Tibial artery (tissue), 4 donors: ENCODE measurements around the gene ENOPH1.

Experiments used
- DNase-seq, 2 donors: peaks; one replicate each; pipeline ENCODE4 v3.0.0-alpha.2; 2019
- H3K27ac ChIP-seq, 2 donors: fragments of 200-600 bp; sonication (generic) in 1 of 2; 1 replicate in 1 of 2; 2 replicates in 1 of 2; pipeline ENCODE4 v1.5.1; 2018 to 2019; ENCODE audit warnings: mild to moderate bottlenecking in 1 of 2
- H3K27me3 ChIP-seq, 2 donors: fragments of 200-600 bp; sonication (generic) in 1 of 2; one replicate each; pipeline versions ENCODE4 v1.5.1 to v1.6.0; 2016 to 2019
- H3K36me3 ChIP-seq, 3 donors: fragments of 200-600 bp; sonication (generic) in 2 of 3; one replicate each; pipeline ENCODE4 v1.5.1; 2016 to 2019; ENCODE audit warnings: mild to moderate bottlenecking in 2 of 3
- H3K4me1 ChIP-seq, 4 donors: fragments of 200-600 bp; sonication (generic) in 2 of 4; 1 replicate in 3 of 4; 2 replicates in 1 of 4; pipeline ENCODE4 v1.5.1; 2016 to 2019
- H3K4me3 ChIP-seq, 2 donors: fragments of 200-600 bp; sonication (generic) in 1 of 2; 1 replicate in 1 of 2; 2 replicates in 1 of 2; pipeline ENCODE4 v1.5.1; 2018 to 2019; ENCODE audit warnings: mild to moderate bottlenecking in 2 of 2
- H3K9me3 ChIP-seq, 3 donors: fragments of 200-600 bp; sonication (generic) in 1 of 3; one replicate each; pipeline ENCODE4 v1.5.1; 2016 to 2019
- intact Hi-C: fragments of 100-400 bp; cut with DNase I; formaldehyde crosslinking; loops from one replicate; pipeline ENCODE4 v1.15.0; 2023; ENCODE audit warnings: low total_unique reads
- TF ChIP-seq, protein P1 (sequence below), 2 experiments: fragments of 200-600 bp in 1 of 2; fragments of 450-650 bp in 1 of 2; IDR thresholded peaks; one replicate each; pipeline ENCODE4 v1.5.1; 2017 to 2019; ENCODE audit warnings: antibody characterized with exemption in 2 of 2, mild to moderate bottlenecking in 1 of 2, moderate library complexity in 1 of 2

The ENOPH1 gene

DNA sequence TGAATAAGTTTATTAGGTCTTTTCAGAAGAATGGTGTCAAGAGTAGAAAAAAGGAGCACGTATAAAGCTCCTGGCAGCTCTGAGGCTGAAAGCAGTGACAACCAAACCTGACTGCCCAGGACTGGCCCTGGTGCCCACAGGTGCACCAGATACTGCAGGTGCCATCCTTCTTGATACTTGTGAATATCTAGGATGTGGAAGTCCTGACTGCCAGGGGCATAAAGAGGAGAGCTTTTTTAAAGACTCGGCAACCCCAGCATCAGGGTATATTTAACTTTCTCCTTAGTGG, 70.7 kb downstream of the ENOPH1 start:
- Histone ChIP-seq H3K36me3 (no peaks in the 10 kb centered on the region), H3K9me3 (no peaks in the 10 kb centered on the region), H3K27me3 (no peaks in the 10 kb centered on the region), H3K27ac (no peak overlapping the region), H3K4me3 (no peak overlapping the region), H3K4me1 (no peaks in the 10 kb centered on the region)
- DNase-seq: no peak
- TF ChIP-seq, protein P1, sequence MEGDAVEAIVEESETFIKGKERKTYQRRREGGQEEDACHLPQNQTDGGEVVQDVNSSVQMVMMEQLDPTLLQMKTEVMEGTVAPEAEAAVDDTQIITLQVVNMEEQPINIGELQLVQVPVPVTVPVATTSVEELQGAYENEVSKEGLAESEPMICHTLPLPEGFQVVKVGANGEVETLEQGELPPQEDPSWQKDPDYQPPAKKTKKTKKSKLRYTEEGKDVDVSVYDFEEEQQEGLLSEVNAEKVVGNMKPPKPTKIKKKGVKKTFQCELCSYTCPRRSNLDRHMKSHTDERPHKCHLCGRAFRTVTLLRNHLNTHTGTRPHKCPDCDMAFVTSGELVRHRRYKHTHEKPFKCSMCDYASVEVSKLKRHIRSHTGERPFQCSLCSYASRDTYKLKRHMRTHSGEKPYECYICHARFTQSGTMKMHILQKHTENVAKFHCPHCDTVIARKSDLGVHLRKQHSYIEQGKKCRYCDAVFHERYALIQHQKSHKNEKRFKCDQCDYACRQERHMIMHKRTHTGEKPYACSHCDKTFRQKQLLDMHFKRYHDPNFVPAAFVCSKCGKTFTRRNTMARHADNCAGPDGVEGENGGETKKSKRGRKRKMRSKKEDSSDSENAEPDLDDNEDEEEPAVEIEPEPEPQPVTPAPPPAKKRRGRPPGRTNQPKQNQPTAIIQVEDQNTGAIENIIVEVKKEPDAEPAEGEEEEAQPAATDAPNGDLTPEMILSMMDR (IDR thresholded peaks at IDR 0.05): no peak
- intact Hi-C loops: no loop called here

DNA sequence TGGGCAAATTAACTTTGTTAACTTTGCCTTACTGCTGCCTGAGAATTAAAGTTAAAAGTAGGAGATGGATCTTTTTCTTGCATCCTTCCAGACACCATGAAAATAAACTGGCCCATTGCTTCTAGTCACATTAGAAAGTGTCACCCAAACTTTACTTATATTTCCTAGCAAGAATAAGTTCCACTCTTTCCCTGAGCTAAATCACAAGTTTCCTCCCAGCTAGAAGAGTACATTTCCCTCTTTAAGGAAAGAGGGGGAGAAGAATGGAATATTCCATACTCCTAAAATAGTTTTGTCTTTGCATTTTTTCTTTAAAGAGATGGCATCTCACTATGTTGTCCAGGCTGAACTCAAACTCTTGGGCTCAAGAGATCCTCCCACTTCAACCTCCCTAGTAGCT, 77.6 kb downstream of the ENOPH1 start:
- H3K36me3 ChIP-seq: no peaks in the 10 kb centered on the region
- intact Hi-C loops: no loop called here
- TF ChIP-seq, protein P1 (IDR thresholded peaks at IDR 0.05): no peak

DNA sequence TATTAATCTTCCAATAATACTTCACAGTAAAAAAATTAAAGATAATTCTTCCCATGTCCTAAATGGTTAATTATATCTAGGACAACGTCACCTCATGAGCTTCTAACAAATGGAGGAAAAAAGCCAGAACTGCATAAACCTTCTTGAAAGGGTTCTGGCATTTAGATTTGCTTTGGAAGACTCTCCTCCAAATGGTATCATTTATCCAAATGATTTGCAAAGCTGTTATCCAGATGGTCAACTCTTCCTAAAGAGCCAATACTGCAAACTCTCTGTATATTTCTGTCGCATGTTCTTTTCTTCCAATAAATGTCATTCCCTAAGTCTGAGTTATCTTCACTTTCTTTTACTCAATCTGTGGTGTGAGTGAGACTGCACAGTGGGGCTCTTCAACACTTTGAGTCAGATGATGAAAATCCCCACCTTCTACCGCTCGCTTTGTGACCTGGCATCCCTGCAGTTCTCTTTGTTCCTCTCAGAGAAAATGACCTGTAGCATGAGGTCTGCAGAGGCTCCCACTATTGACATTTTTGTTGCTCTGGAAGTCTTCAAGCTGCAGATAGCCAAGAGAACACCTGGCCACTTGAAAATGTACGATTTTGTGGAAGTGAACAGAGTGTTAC, 78.5 kb downstream of the ENOPH1 start:
- no peak for DNase-seq
- H3K9me3 ChIP-seq: no peaks in the 10 kb centered on the region
- no peak overlapping the region for H3K27ac ChIP-seq
- H3K36me3 ChIP-seq: no peaks in the 10 kb centered on the region
- H3K4me3 ChIP-seq: no peak overlapping the region
- H3K27me3 ChIP-seq: no peaks in the 10 kb centered on the region
- no peaks in the 10 kb centered on the region for H3K4me1 ChIP-seq
- TF ChIP-seq, protein P1 (IDR thresholded peaks at IDR 0.05): no peak
- intact Hi-C loops: no loop called here

More for the DNA sequence above, 77.6 kb downstream of the ENOPH1 start:
- Histone ChIP-seq H3K4me1 (no peaks in the 10 kb centered on the region), H3K9me3 (no peaks in the 10 kb centered on the region), H3K4me3 (no peak overlapping the region), H3K27me3 (no peaks in the 10 kb centered on the region), H3K27ac (no peak overlapping the region)
- no peak for DNase-seq

DNA sequence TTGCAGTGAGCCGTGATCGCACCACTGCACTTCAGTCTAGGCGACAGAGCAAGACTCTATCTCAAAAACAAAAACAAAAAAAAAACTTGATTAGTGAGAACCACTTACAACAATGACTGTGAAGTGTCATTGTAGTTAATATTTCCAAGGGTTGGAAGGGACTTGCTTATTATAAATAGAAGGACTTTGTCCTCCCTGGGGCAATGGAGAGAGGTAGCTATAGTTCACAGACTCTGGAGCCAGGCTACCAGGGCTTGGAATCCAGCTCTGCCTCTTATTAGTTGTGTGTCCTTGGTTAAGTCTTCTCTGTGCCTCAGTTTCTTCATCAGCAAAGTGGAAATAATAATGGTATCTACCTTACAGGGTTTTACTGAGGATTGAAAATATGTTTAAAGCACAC, 79.8 kb downstream of the ENOPH1 start:
- intact Hi-C loops: no loop called here
- no peak overlapping the region for H3K4me3 ChIP-seq

More for the DNA sequence above, 79.8 kb downstream of the ENOPH1 start:
- Histone ChIP-seq H3K36me3 (no peaks in the 10 kb centered on the region), H3K4me1 (no peaks in the 10 kb centered on the region), H3K27me3 (no peaks in the 10 kb centered on the region), H3K27ac (no peak overlapping the region), H3K9me3 (no peaks in the 10 kb centered on the region)
- TF ChIP-seq, protein P1 (IDR thresholded peaks at IDR 0.05): no peak
- DNase-seq: no peak
